SKM-1 (cell line): ENCODE measurements around the gene TBC1D14.
A peak's percentile ranks its signal among the peaks of the same experiment; 100 is the strongest.

Experiments
- DNase-seq: peaks from one replicate; lab custom pipeline; 2025; ENCODE audit not compliant: unreplicated experiment; lab: John Stamatoyannopoulos, UW

The TBC1D14 gene

GRCh38 chr4:7034262-7035081, 124.8 kb downstream of the TBC1D14 start:
- no peak for DNase-seq

DNA sequence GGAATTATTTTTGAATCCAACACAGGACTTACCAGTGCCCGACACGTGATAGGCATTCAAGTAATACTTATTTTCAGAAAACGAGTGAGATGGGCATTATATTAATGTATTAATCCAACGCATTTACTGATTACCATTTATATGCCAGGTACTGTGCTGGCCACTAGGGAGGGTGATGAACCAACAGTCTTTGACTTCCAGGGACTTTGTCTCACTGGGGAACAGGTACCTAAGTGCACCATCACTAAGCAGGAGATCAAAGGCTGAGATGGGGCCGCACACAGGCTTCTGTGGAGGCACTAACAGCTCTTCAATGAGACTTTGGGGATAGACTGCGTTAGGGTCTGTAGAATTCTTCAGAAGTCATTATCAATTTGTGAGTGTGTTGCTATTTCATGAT, 127.8 kb downstream of the TBC1D14 start:
- no peak for DNase-seq

GRCh38 chr4:7040765-7041164, 131.1 kb downstream of the TBC1D14 start:
- no peak for DNase-seq

DNA sequence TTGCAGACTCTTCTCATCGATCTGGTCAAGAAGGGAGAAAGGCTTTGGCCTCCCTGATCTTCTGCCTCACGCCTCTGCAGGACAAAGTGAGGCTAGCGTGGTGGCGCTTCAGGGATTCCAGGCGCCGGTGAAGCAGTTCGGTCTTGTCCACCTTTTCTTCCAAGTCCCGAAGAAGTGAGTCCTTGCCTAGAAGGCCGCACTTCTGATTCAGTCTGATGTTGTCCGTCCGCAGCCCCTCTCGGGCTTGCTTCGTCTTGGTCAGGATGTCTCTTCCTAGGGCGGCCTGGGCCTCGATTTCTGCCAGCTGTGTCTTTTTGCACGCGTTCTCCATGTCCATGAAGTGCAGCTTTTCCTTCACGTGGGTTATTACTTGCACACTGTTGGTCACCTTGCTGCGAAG, 131.6 kb downstream of the TBC1D14 start:
- no peak for DNase-seq

GRCh38 chr4:7041801-7042502, 132.3 kb downstream of the TBC1D14 start:
- DNase-seq: no peak

GRCh38 chr4:7042503-7043283, 133.1 kb downstream of the TBC1D14 start:
- DNase-seq: peak; percentile 99

GRCh38 chr4:7043284-7044136, 133.9 kb downstream of the TBC1D14 start, which contains the start of gene TADA2B:
Gene TADA2B, plus strand, starts transcription at chr4:7043372. Its CDS starts 208 bp downstream, at chr4:7043580.
- peak; percentile 77 for DNase-seq

DNA sequence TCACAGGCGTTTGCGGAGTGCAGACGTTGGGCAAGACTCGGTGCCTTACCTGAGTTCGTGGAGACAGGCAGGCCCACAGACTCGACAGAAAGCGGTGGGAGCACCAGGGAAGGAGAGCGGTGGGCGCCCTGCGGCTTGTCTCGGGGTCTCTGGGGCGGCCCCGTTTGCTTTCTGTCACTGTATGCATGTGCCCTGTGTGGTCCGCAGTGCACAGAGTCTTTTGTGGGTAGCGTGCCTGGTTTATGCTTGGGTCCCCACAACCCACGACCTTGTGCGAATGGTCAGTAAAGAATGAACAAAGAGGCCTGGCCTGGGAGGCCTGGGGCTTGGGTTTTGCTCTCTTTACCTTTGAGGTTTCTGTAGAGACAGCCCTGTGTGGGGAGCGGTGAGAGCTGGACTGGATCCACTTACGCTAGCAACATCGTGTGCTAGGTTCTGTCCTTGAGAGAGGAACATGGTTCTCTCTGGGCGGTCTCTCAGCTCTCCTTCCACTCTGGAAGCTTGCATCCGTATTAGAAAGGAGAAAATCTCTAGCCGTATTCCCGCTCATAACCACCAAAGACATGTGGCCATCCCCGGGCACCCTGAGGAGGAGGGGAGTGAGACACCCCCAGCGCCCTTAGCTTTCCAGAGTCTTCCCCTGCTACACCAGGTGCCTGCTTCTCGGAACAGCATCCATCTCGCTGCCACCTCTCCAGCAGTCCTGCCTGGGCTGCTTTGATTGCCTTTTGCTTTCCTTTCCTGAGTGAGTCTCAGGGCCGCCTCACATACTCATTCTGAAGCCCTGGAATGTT, 134.7 kb downstream of the TBC1D14 start:
- no peak for DNase-seq

DNA sequence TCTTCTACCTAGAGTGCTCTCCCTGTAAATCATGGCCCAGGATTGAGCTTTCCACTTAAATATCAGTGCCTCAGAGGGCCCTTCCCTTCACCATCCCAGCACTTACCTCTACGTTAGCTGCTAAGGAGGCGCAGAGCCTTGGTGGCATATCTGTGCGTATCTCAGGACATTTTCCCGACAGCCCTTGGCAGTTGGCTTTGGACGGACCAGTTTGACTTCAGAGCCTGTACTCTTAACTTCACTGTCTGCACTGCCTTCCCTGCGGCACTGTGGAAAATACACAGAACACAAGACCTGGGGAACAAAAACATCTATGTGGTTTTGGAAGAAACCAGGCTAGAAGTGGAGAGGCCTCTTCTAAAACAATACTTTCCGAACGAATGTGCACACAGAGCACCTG, 135.9 kb downstream of the TBC1D14 start:
- DNase-seq: no peak

DNA sequence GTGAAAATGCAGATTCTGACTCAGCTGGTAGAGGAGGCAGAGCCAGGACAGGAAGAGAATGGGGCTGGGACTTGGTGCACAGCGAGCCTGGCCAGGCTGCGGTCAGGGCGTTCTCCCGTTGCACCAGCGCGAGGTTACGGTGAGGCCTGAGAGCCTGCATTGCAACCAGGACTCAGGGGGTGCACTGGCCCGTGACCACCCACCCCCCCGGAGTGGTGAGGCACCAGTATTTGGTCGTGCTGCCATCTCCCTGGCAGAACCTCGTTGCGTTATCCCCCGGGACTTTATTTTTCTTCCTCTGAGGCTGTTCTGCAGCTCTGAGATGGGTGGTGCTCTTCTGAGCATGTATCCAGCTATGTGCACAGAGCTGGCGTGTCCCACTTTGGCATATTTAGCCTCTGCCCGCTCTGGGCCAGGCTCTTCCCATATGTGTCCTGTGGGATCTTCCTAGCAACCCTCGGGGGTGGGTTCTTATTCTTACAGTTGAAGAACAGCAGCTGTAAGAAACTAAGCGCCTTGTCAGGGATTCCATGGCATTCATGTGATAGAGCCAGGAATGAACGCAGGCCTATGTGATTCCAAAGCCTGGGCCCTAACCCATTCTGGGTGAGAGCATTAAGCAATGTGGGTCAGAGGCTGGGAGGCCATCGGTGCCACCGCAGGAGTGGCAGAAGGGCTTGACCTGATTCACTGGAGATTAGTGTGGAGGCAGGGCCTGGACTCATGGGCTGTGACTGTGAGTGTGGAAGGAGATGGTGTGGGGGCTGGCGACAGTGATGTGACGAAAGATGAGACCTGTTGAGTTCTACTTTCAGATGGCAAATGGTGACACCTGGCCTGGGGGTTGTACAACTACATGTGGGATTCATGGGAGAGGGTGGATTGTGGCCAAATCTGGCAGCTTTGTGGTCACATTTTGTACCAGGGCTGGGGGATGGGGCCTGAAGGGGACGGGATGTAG, 136.6 kb downstream of the TBC1D14 start:
- DNase-seq: no peak

DNA sequence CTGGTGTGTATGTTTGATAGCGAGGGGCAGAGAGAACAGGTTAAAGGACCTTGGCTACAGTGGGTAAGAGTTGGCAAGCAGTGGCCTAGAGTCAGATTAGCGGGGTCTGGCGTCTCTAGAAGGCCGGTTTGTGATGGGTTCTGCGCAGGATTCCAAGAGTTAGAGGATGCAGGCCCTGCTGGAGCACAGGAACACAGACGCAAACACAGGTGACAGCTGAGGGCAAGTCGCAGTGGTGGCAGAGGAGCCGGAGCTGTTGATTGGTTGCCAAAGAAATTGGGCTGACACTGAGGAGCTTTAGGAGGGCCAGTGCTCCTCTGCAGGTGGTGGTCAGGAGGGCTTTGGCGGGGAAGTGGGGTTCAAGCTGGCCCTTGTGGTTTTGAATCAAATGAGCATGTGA, 137.3 kb downstream of the TBC1D14 start:
- no peak for DNase-seq

DNA sequence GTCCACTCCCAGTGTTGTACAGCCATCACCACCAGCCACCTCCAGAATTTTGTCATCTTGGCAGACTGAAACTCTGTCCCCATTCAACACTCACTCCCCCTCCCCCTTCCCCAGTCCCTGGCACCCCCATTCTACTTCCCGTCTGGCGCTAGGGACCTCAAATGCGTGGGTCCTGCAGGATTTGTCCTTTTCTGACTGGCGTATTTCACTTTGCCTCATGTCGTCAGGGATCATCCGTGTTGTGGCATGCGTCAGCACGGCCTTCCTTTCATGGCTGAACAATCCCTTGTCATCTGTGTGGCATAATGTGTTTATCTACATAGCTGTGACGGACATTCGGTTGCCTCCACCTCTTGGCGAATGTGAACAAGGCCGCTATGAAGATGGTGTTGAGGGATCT, 139.0 kb downstream of the TBC1D14 start:
- DNase-seq: no peak

DNA sequence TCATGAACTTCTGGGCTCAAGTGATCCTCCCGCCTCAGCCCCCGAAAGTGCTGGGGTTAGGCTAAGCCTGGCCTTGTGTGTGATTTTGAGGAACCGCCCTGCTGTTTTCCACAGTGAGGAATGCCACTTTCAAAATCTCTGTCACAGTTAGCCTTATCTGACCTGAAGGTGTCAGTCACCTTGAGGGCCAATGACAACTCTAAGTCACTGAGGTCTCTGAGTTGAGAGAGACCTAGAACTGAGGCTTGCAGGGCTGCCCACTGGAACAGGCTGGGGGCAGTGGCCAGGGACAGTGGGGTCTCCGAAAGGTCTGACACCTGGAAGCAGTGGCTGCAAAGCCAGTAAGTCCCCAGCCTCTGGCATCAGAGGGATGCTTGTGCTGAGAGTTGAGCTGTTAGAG, 139.7 kb downstream of the TBC1D14 start:
- DNase-seq: no peak

DNA sequence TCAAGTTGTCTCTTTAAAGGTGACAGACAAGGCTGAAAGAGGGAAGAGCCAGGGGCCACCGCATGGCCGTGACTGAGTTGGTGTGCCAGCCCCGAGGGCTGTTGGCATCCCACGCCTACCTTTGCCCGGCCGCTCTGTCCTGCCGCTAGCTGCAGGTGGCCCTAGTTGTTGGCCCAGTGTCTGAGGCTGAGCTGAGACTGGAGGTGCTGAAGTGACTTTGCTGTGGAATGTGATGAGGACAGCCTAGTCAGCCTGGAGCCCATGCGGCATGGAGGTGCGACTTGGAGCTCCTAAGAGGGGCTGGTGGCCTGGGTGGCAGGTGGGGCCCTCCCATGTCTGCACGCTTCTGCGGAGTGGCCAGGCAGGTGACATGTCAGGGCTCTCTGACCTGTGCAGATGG, 140.1 kb downstream of the TBC1D14 start:
- no peak for DNase-seq

DNA sequence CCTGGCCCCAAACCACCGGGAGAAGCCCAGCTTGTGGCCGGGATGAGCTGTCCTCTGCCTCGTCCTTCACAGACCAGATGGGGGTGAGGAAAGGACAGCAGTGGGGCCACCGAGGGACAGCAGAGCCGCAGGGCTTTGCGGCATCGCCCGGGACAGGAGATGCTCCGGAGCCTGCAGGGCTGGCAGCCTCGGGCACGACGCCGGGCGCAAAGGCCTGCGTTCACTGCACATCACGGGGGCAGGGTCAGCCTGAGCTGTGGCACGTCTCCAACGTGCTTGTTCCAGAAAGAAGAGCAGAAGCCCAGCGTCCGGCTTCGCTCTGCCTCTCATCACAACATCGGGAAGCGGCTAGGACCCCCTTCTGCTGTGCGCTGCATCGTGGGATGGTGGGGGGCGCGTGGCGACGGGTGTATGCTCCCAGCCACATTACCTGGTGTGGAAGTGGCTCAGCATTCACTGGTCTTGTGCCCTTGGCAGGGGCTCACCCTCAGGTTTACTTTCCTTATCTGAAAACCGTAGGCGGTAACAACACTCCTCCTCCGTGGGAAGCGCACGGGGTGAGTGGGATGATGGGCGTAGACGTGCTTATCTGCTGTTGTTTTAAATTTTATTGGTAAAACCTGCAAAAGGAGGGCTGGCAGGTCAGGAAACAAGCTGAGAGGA, 141.0 kb downstream of the TBC1D14 start:
- no peak for DNase-seq

DNA sequence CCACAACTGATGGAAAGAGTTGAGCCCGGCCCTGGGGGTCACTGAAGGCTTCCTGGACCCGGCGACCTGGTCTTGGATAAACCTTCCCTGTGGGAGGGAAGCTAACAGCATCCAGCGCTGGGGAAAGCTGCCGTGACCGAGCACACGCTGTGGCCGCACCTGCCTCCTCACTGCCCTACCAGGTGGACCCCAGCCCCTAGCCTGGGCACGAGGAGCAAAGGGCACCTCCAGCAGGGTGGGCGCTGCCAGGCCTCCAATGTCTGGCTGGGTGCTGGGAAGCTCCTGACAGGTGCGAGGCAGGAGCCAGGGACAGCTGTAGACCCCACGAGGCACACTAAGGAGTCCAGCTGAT, 141.5 kb downstream of the TBC1D14 start:
- DNase-seq: no peak

- DNase-seq: no peak
Measured at GRCh38 chr4:7051905-7052304, 142.3 kb downstream of the TBC1D14 start.

- no peak for DNase-seq
Measured at GRCh38 chr4:7052313-7052712, 142.7 kb downstream of the TBC1D14 start.
